HCT116 (cell line): ENCODE data around the gene NFIB. TPM values are rescaled to one million over a fixed set of nuclear protein-coding genes. Genes with fewer than 3 reads are reported as not detected.

ENCODE experiments used
- ATAC-seq: fragments of 200-7000 bp; cut with Tn5 transposase; 2 replicates; pipeline ENCODE4 v1.9.1; 2020; ENCODE audit warnings: mild to moderate bottlenecking, moderate library complexity
- BruUV-seq: library from RNA; stranded (reverse); fragments of 400-500 nt; replicated peaks from 2 replicates; lab custom pipeline; 2021; lab: Mats Ljungman, UMichigan
- CTCF ChIA-PET: fragments of 300-600 bp; sonication (Branson Sonifier 250); formaldehyde crosslinking; loops from one replicate; lab custom pipeline; 2021; ENCODE audit warnings: antibody characterized with exemption; lab: Charles Lee
- POLR2A ChIA-PET: fragments of 300-600, 350-600 bp; sonication (Branson Sonifier 250); formaldehyde crosslinking; loops from one replicate; lab custom pipeline; 2021; ENCODE audit warnings: antibody characterized with exemption; lab: Charles Lee
- RAD21 ChIA-PET, 2 experiments: fragments of 300-600 bp; sonication (Branson Sonifier 250); formaldehyde crosslinking; loops; one replicate each; lab custom pipeline; 2023; ENCODE audit warnings: low total read pairs in 2 of 2; ENCODE audit not compliant: uncharacterized antibody in 2 of 2, unreplicated experiment in 2 of 2, low non-redundant PET in 1 of 2; lab: Charles Lee
- DNase-seq: peaks from one replicate; pipeline ENCODE4 v3.0.0-alpha.2; 2010; ENCODE audit warnings: low read depth, low spot score
- H2AFZ ChIP-seq: fragments of 200-600 bp; shearing (Covaris generic), sonication (generic); 2 replicates; pipeline ENCODE4 v1.6.1; 2017; ENCODE audit warnings: low read depth, mixed run types, mixed read lengths, antibody characterized with exemption, low read length; ENCODE audit not compliant: poor library complexity, severe bottlenecking
- H3K27ac ChIP-seq: 2 replicates; pipeline ENCODE4 v1.5.1; 2012; ENCODE audit warnings: low read depth, low read length
- H3K27me3 ChIP-seq: fragments of 200-600 bp; sonication (generic); 2 replicates; pipeline ENCODE4 v1.6.1; 2016; ENCODE audit warnings: mixed run types, low read length, mixed read lengths; ENCODE audit not compliant: insufficient read depth
- H3K36me3 ChIP-seq, 2 experiments: fragments of 200-500 bp in 1 of 2; fragments of 200-600 bp in 1 of 2; sonication (Bioruptor generic) in 1 of 2; sonication (generic) in 1 of 2; 2 replicates each; pipeline versions ENCODE4 v1.5.1 to v1.6.1; 2014 to 2016; ENCODE audit warnings: low read length in 2 of 2, inconsistent platforms in 1 of 2, mixed read lengths in 1 of 2, mixed run types in 1 of 2; ENCODE audit not compliant: insufficient read depth in 2 of 2, control insufficient read depth in 1 of 2
- H3K4me1 ChIP-seq, 2 experiments: fragments of 200-600 bp in 1 of 2; sonication (generic) in 1 of 2; 2 replicates each; pipeline versions ENCODE4 v1.5.1 to v1.6.1; 2012 to 2017; ENCODE audit warnings: low read length in 2 of 2, inconsistent platforms in 1 of 2, mild to moderate bottlenecking in 1 of 2, mixed read lengths in 1 of 2, mixed run types in 1 of 2, moderate library complexity in 1 of 2; ENCODE audit not compliant: insufficient read depth in 2 of 2, control insufficient read depth in 1 of 2
- H3K4me2 ChIP-seq: fragments of 200-600 bp; sonication (generic); 2 replicates; pipeline ENCODE4 v1.6.1; 2017; ENCODE audit warnings: mixed run types, low read length, mixed read lengths
- H3K4me3 ChIP-seq, 2 experiments: fragments of 200-600 bp in 1 of 2; sonication (generic) in 1 of 2; replicated peaks in 1 of 2; 2 replicates each; pipeline ENCODE4 v1.5.1; 2011 to 2016; ENCODE audit warnings: low read length in 2 of 2, control low read depth in 1 of 2, low read depth in 1 of 2, mild to moderate bottlenecking in 1 of 2, mixed read lengths in 1 of 2, mixed run types in 1 of 2
- H3K79me2 ChIP-seq: fragments of 200-600 bp; sonication (generic); 2 replicates; pipeline ENCODE4 v1.6.1; 2017; ENCODE audit warnings: mild to moderate bottlenecking, mixed run types, low read length, moderate library complexity, mixed read lengths; ENCODE audit not compliant: insufficient read depth
- H3K9ac ChIP-seq: fragments of 200-600 bp; sonication (generic); 2 replicates; pipeline ENCODE4 v1.6.1; 2016; ENCODE audit warnings: low read length, mixed read lengths
- H3K9me2 ChIP-seq: fragments of 200-600 bp; sonication (generic), shearing (Covaris generic); 2 replicates; pipeline ENCODE4 v1.6.1; 2017; ENCODE audit warnings: mixed run types, mild to moderate bottlenecking, moderate library complexity; ENCODE audit not compliant: insufficient read depth
- H3K9me3 ChIP-seq, 2 experiments: fragments of 200-500 bp in 1 of 2; fragments of 200-600 bp in 1 of 2; sonication (Bioruptor generic) in 1 of 2; sonication (generic) in 1 of 2; 2 replicates each; pipeline ENCODE4 v1.6.1; 2014 to 2017; ENCODE audit warnings: low read length in 2 of 2, mixed read lengths in 2 of 2, inconsistent platforms in 1 of 2, low read depth in 1 of 2, mild to moderate bottlenecking in 1 of 2, mixed run types in 1 of 2, moderate library complexity in 1 of 2; ENCODE audit not compliant: control insufficient read depth in 1 of 2, insufficient read depth in 1 of 2
- H4K20me1 ChIP-seq: fragments of 200-600 bp; sonication (generic), shearing (Covaris generic); 2 replicates; pipeline ENCODE4 v1.6.1; 2017; ENCODE audit warnings: mixed run types, mild to moderate bottlenecking, moderate library complexity; ENCODE audit not compliant: insufficient read depth
- CEBPB ChIP-seq: IDR thresholded peaks from 2 replicates; pipeline ENCODE4 v1.6.1; 2012; ENCODE audit warnings: low read depth
- CTCF ChIP-seq, 3 experiments: fragments of 200-600 bp in 1 of 3; sonication (generic) in 1 of 3; IDR thresholded peaks in 2 of 3; conservative IDR thresholded peaks in 1 of 3; 2 replicates each; pipeline ENCODE4 v1.5.1; 2012 to 2017; ENCODE audit warnings: low read depth in 2 of 3, low read length in 2 of 3, antibody characterized with exemption in 1 of 3, borderline replicate concordance in 1 of 3, control low read depth in 1 of 3, mild to moderate bottlenecking in 1 of 3, mixed read lengths in 1 of 3, mixed run types in 1 of 3, moderate library complexity in 1 of 3; ENCODE audit not compliant: insufficient read depth in 1 of 3
- EGR1 ChIP-seq: IDR thresholded peaks from 2 replicates; pipeline ENCODE4 v1.6.1; 2012; ENCODE audit warnings: low read depth
- EZH2phosphoT487 ChIP-seq: fragments of 200-600 bp; IDR thresholded peaks from 2 replicates; pipeline ENCODE4 v1.6.1; 2018; ENCODE audit warnings: antibody characterized with exemption, borderline replicate concordance
- JUND ChIP-seq: IDR thresholded peaks from 2 replicates; pipeline ENCODE4 v1.6.1; 2012
- POLR2A ChIP-seq: IDR thresholded peaks from 2 replicates; pipeline ENCODE4 v1.7.0; 2011; ENCODE audit warnings: borderline replicate concordance; ENCODE audit not compliant: insufficient read depth, insufficient read length; ENCODE audit errors: extremely low read depth
- POLR2AphosphoS5 ChIP-seq: IDR thresholded peaks from 2 replicates; pipeline ENCODE4 v1.6.1; 2011; ENCODE audit warnings: mild to moderate bottlenecking, low read depth, low read length, moderate library complexity
- SIN3A ChIP-seq: IDR thresholded peaks from 2 replicates; pipeline ENCODE4 v1.6.1; 2012; ENCODE audit warnings: low read depth
- SP1 ChIP-seq: IDR thresholded peaks from 2 replicates; pipeline ENCODE4 v1.6.1; 2012; ENCODE audit warnings: low read depth
- SRF ChIP-seq: IDR thresholded peaks from 2 replicates; pipeline ENCODE4 v1.6.1; 2012; ENCODE audit warnings: low read depth
- YY1 ChIP-seq: IDR thresholded peaks from 2 replicates; pipeline ENCODE4 v1.6.1; 2011; ENCODE audit warnings: low read length, low read depth, moderate library complexity, mild to moderate bottlenecking; ENCODE audit not compliant: insufficient replicate concordance; ENCODE audit errors: extremely low read depth
- ZBTB33 ChIP-seq: IDR thresholded peaks from 2 replicates; pipeline ENCODE4 v1.6.1; 2011; ENCODE audit warnings: mild to moderate bottlenecking, low read length, moderate library complexity; ENCODE audit not compliant: insufficient replicate concordance; ENCODE audit errors: extremely low read depth
- ZFX ChIP-seq: fragments of 450-650 bp; IDR thresholded peaks from 2 replicates; pipeline ENCODE4 v1.6.1; 2017
- intact Hi-C: fragments of 100-400 bp; cut with micrococcal nuclease; formaldehyde crosslinking; loops from 2 replicates; pipeline ENCODE4 v1.10.0; 2022
- total RNA-seq: library from RNA; stranded (reverse); gene quantifications from one replicate; pipeline ENCODE4 v1.2.1, GENCODE V29; 2021; ENCODE audit not compliant: unreplicated experiment

The NFIB gene
- total RNA-seq, 1 experiment from 2014 or later: 6.6 TPM

- H2AFZ ChIP-seq: no peak overlapping the region
- DNase-seq: no peak
- RAD21 ChIA-PET: no interaction called here
- no peaks in the 10 kb centered on the region for H4K20me1 ChIP-seq
- no peaks in the 10 kb centered on the region for H3K79me2 ChIP-seq
- no peaks in the 10 kb centered on the region; the same call in 1 of the 2 replicates for H3K27me3 ChIP-seq
- H3K9me2 ChIP-seq: no peaks in the 10 kb centered on the region
- no peaks in the 10 kb centered on the region for H3K4me1 ChIP-seq
- CTCF ChIA-PET: interaction anchor here (1.1 kb wide), 1 partner anchor 9 kb away, joined by 4 read pairs; no protein-coding TSS in a partner anchor
- H3K4me3 ChIP-seq: no peak overlapping the region
- H3K4me2 ChIP-seq: no peak overlapping the region
- no peak overlapping the region for H3K27ac ChIP-seq
- no TSS peak for BruUV-seq
- ATAC-seq: no peak
- intact Hi-C loops: no loop called here
- H3K36me3 ChIP-seq: no peaks in the 10 kb centered on the region
- H3K9ac ChIP-seq: no peak overlapping the region
- POLR2A ChIA-PET: no interaction called here
- no peak for TF ChIP-seq CEBPB
- no peak for TF ChIP-seq SRF
- TF ChIP-seq ZFX: no peak
- TF ChIP-seq CTCF (IDR thresholded peaks at IDR 0.05 in 2 of 3, conservative IDR thresholded peaks at IDR 0.05 in 1 of 3; ENCODE audit: borderline replicate concordance in 1 of 3, insufficient read depth in 1 of 3, low read depth in 2 of 3, low read length in 2 of 3): no peak
- no peak for TF ChIP-seq YY1
- no peak for TF ChIP-seq ZBTB33
- TF ChIP-seq POLR2AphosphoS5: no peak
- TF ChIP-seq POLR2A: no peak
- no peak for TF ChIP-seq EZH2phosphoT487
- no peak for TF ChIP-seq EGR1
- TF ChIP-seq JUND: no peak
- TF ChIP-seq SIN3A: no peak
- TF ChIP-seq SP1: no peak
- H3K9me3 ChIP-seq: no peaks in the 10 kb centered on the region
These were observed 116.5 kb downstream of the NFIB start for GRCh38 chr9:14197325-14197858.
